GM23248 (cell line): ENCODE data around the gene ADORA1. TPM values are rescaled to one million over a fixed set of nuclear protein-coding genes. Genes with fewer than 3 reads are reported as not detected.

Experiments
- DNase-seq: peaks from one replicate; pipeline ENCODE4 v3.0.0-alpha.2; 2015
- H2AFZ ChIP-seq: fragments of 200-600 bp; sonication (generic); 2 replicates; pipeline ENCODE4 v1.6.1; 2016; ENCODE audit warnings: antibody characterized with exemption
- H3F3A ChIP-seq: fragments of 200-600 bp; sonication (generic); 2 replicates; pipeline ENCODE4 v1.6.1; 2016; ENCODE audit warnings: mild to moderate bottlenecking, antibody characterized with exemption, mixed run types; ENCODE audit not compliant: insufficient read depth
- H3K27ac ChIP-seq: fragments of 200-600 bp; sonication (generic); 2 replicates; pipeline ENCODE4 v1.5.1; 2016; ENCODE audit warnings: mild to moderate bottlenecking
- H3K27me3 ChIP-seq: fragments of 200-600 bp; sonication (generic); replicated peaks from 2 replicates; pipeline ENCODE4 v1.6.1; 2016; ENCODE audit warnings: mild to moderate bottlenecking; ENCODE audit not compliant: insufficient read depth
- H3K36me3 ChIP-seq: fragments of 200-600 bp; sonication (generic); 2 replicates; pipeline ENCODE4 v1.6.1; 2016; ENCODE audit warnings: low read depth, mild to moderate bottlenecking
- H3K4me1 ChIP-seq: fragments of 200-600 bp; sonication (generic); 2 replicates; pipeline ENCODE4 v1.6.1; 2016; ENCODE audit warnings: mild to moderate bottlenecking; ENCODE audit not compliant: insufficient read depth
- H3K4me2 ChIP-seq: fragments of 200-600 bp; sonication (generic); one replicate; pipeline ENCODE4 v1.6.1; 2016; ENCODE audit warnings: mild to moderate bottlenecking; ENCODE audit not compliant: unreplicated experiment
- H3K4me3 ChIP-seq: fragments of 200-600 bp; sonication (generic); 2 replicates; pipeline ENCODE4 v1.5.1; 2016; ENCODE audit warnings: mild to moderate bottlenecking
- H3K79me2 ChIP-seq: fragments of 200-600 bp; sonication (generic); 2 replicates; pipeline ENCODE4 v1.6.1; 2016; ENCODE audit warnings: mild to moderate bottlenecking; ENCODE audit not compliant: insufficient read depth
- H3K9ac ChIP-seq: fragments of 200-600 bp; sonication (generic); 2 replicates; pipeline ENCODE4 v1.6.1; 2016; ENCODE audit warnings: mild to moderate bottlenecking
- H3K9me2 ChIP-seq: fragments of 200-600 bp; sonication (generic); 2 replicates; pipeline ENCODE4 v1.6.1; 2016; ENCODE audit warnings: mixed run types, mild to moderate bottlenecking, moderate library complexity; ENCODE audit not compliant: insufficient read depth
- H3K9me3 ChIP-seq: fragments of 200-600 bp; sonication (generic); one replicate; pipeline ENCODE4 v1.6.1; 2017; ENCODE audit warnings: low read depth
- H4K20me1 ChIP-seq: fragments of 200-600 bp; sonication (generic); 2 replicates; pipeline ENCODE4 v1.6.0; 2016; ENCODE audit not compliant: insufficient read depth
- EZH2 ChIP-seq: fragments of 200-600 bp; sonication (generic); IDR thresholded peaks from 2 replicates; pipeline ENCODE4 v1.6.1; 2018; ENCODE audit warnings: antibody characterized with exemption, mild to moderate bottlenecking; ENCODE audit not compliant: insufficient read depth, poor library complexity, severe bottlenecking
- EZH2phosphoT487 ChIP-seq: fragments of 200-600 bp; sonication (generic); IDR thresholded peaks from 2 replicates; pipeline ENCODE4 v1.6.1; 2018; ENCODE audit warnings: antibody characterized with exemption, moderate library complexity, mild to moderate bottlenecking, low read depth; ENCODE audit not compliant: insufficient read depth
- WGBS, 2 experiments: methylation state at CpG; one replicate each; pipeline ENCODE4 v1.1.6; 2015 to 2017; ENCODE audit warnings: low lambda C conversion rate in 2 of 2, low coverage in 1 of 2; ENCODE audit errors: missing lambda C conversion rate in 2 of 2; 5-methylcytosine and 5-hydroxymethylcytosine counted together
- in situ Hi-C: fragments of 300-500 bp; cut with MboI; formaldehyde crosslinking; loops from 2 replicates; pipeline ENCODE4 v1.15.0; 2020
- polyA plus RNA-seq: library from polyadenylated mRNA; unstranded; fragments of >200 nt; fragmentation: Nextera tagmentation; extraction: Ambion mirVana; gene quantifications from 2 replicates; pipeline ENCODE4 v1.2.1, GENCODE V29; 2016
- total RNA-seq: library from RNA; depleted of rRNA; stranded (reverse); fragments of >200 nt; shearing (Covaris generic); gene quantifications from 2 replicates; pipeline ENCODE4 v1.2.3, GENCODE V29; 2014; rRNA removed

The ADORA1 gene
- total and polyA plus RNA-seq, 2 experiments from 2014 or later, result 2.2 to 5.8 TPM

GRCh38 chr1:203214871-203215270 lies 87.3 kb downstream of the ADORA1 start:
- Histone ChIP-seq H2AFZ (no peak overlapping the region), H3K27me3 (peaks cover 4% of the 10 kb centered on the region; the same call in 1 of the 2 replicates), H3F3A (no peaks in the 10 kb centered on the region), H3K4me3 (no peak overlapping the region), H3K9ac (no peak overlapping the region), H3K36me3 (no peaks in the 10 kb centered on the region), H3K79me2 (no peaks in the 10 kb centered on the region), H3K4me2 (no peak overlapping the region), H4K20me1 (no peaks in the 10 kb centered on the region), H3K27ac (no peak overlapping the region), H3K9me2 (no peaks in the 10 kb centered on the region), H3K4me1 (no peaks in the 10 kb centered on the region), H3K9me3 (no peaks in the 10 kb centered on the region)
- WGBS, 2 experiments, result 75 to 83% methylated on average over 7 of the region's 7 CpGs
- no peak for DNase-seq
- TF ChIP-seq EZH2phosphoT487 (no peak), EZH2 (no peak)
- in situ Hi-C loops, result loop anchor here (10.0 kb wide), 1 partner anchor 100 kb away; no protein-coding TSS in a partner anchor

GRCh38 chr1:203215573-203215972 lies 88.0 kb downstream of the ADORA1 start:
- H3K9ac ChIP-seq, result no peak overlapping the region
- in situ Hi-C loops, result loop anchor here (10.0 kb wide), 1 partner anchor 101 kb away; no protein-coding TSS in a partner anchor
- peaks cover 4% of the 10 kb centered on the region; the same call in 1 of the 2 replicates for H3K27me3 ChIP-seq
- DNase-seq, result no peak
- no peak overlapping the region for H3K4me3 ChIP-seq
- TF ChIP-seq EZH2phosphoT487 (no peak), EZH2 (no peak)
- H3K4me2 ChIP-seq, result no peak overlapping the region
- no peak overlapping the region for H2AFZ ChIP-seq
- H3F3A ChIP-seq, result no peaks in the 10 kb centered on the region
- H3K9me3 ChIP-seq, result no peaks in the 10 kb centered on the region
- H3K36me3 ChIP-seq, result no peaks in the 10 kb centered on the region
- H4K20me1 ChIP-seq, result no peaks in the 10 kb centered on the region
- no peaks in the 10 kb centered on the region for H3K4me1 ChIP-seq
- H3K79me2 ChIP-seq, result no peaks in the 10 kb centered on the region
- H3K27ac ChIP-seq, result no peak overlapping the region
- H3K9me2 ChIP-seq, result no peaks in the 10 kb centered on the region
- 51 to 62% methylated on average over 9 of the region's 9 CpGs for WGBS, 2 experiments

- 29% methylated on average over 19 of the region's 19 CpGs for WGBS, 2 experiments
- H3K27ac ChIP-seq, result no peak overlapping the region
- no peaks in the 10 kb centered on the region for H3K9me2 ChIP-seq
- in situ Hi-C loops, result loop anchor here (10.0 kb wide), 1 partner anchor 102 kb away; no protein-coding TSS in a partner anchor
- H3K9ac ChIP-seq, result no peak overlapping the region
- DNase-seq, result peak; percentile 71
- no peak for TF ChIP-seq EZH2phosphoT487
- no peak for TF ChIP-seq EZH2
- no peaks in the 10 kb centered on the region for H3K36me3 ChIP-seq
- H3K9me3 ChIP-seq, result no peaks in the 10 kb centered on the region
- H3F3A ChIP-seq, result no peaks in the 10 kb centered on the region
- H3K4me3 ChIP-seq, result no peak overlapping the region
- H2AFZ ChIP-seq, result no peak overlapping the region
- H3K27me3 ChIP-seq, result peaks cover 8% of the 10 kb centered on the region; the same call in 1 of the 2 replicates
- H3K79me2 ChIP-seq, result no peaks in the 10 kb centered on the region
- H4K20me1 ChIP-seq, result no peaks in the 10 kb centered on the region
- no peaks in the 10 kb centered on the region for H3K4me1 ChIP-seq
- H3K4me2 ChIP-seq, result no peak overlapping the region
Observed at GRCh38 chr1:203216274-203217138, 89.0 kb downstream of the ADORA1 start.

Other genes with a start within 250 kb of the ADORA1 start
- gene RABIF, start 238.6 kb upstream of the ADORA1 start, total RNA-seq, result 5.2 and 7.2 TPM in 2 replicates
- gene RABIF, start 238.6 kb upstream of the ADORA1 start, polyA plus RNA-seq, result 16.5 and 17.0 TPM in 2 replicates
- gene KLHL12, start 200.5 kb upstream of the ADORA1 start, total RNA-seq, result 20.8 and 21.4 TPM in 2 replicates
- gene KLHL12, start 200.5 kb upstream of the ADORA1 start, polyA plus RNA-seq, result 20.4 and 22.0 TPM in 2 replicates
- gene ADIPOR1, start 169.4 kb upstream of the ADORA1 start, total RNA-seq, result 83.2 and 101 TPM in 2 replicates
- gene ADIPOR1, start 169.4 kb upstream of the ADORA1 start, polyA plus RNA-seq, result 110 and 111 TPM in 2 replicates
- 28.7 and 32.9 TPM in 2 replicates for gene CYB5R1, start 160.5 kb upstream of the ADORA1 start, total RNA-seq
- gene CYB5R1, start 160.5 kb upstream of the ADORA1 start, polyA plus RNA-seq, result 40.7 and 45.9 TPM in 2 replicates
- 92.7 and 111 TPM in 2 replicates for gene TMEM183A, start 120.4 kb upstream of the ADORA1 start, total RNA-seq
- gene TMEM183A, start 120.4 kb upstream of the ADORA1 start, polyA plus RNA-seq, result 57.3 TPM in 2 replicates
- 13.6 and 16.1 TPM in 2 replicates for gene PPFIA4, start 101.2 kb upstream of the ADORA1 start, total RNA-seq
- gene PPFIA4, start 101.2 kb upstream of the ADORA1 start, polyA plus RNA-seq, result 3.2 and 4.9 TPM in 2 replicates
- gene MYOG, start 41.7 kb upstream of the ADORA1 start, total RNA-seq, result not detected in 2 replicates
- not detected in 2 replicates for gene MYOG, start 41.7 kb upstream of the ADORA1 start, polyA plus RNA-seq
- gene MYBPH, start 48.1 kb downstream of the ADORA1 start, total RNA-seq, result 0.11 and 1.4 TPM in 2 replicates
- gene MYBPH, start 48.1 kb downstream of the ADORA1 start, polyA plus RNA-seq, result 0.34 and 0.89 TPM in 2 replicates
- gene CHI3L1, start 59.0 kb downstream of the ADORA1 start, total RNA-seq, result 0.22 and 0.63 TPM in 2 replicates
- 0.23 TPM in 1 of 2 replicates, not detected in the other for gene CHI3L1, start 59.0 kb downstream of the ADORA1 start, polyA plus RNA-seq
- gene CHIT1, start 101.9 kb downstream of the ADORA1 start, total RNA-seq, result not detected in 2 replicates
- gene CHIT1, start 101.9 kb downstream of the ADORA1 start, polyA plus RNA-seq, result not detected in 2 replicates
- 5.0 and 7.8 TPM in 2 replicates for gene BTG2, start 177.8 kb downstream of the ADORA1 start, total RNA-seq
- 7.5 and 7.9 TPM in 2 replicates for gene BTG2, start 177.8 kb downstream of the ADORA1 start, polyA plus RNA-seq
- gene FMOD, start 223.4 kb downstream of the ADORA1 start, total RNA-seq, result 12.1 and 14.6 TPM in 2 replicates
- gene FMOD, start 223.4 kb downstream of the ADORA1 start, polyA plus RNA-seq, result 11.2 and 11.4 TPM in 2 replicates